ENCODE measurements around the gene IGFBPL1. TPM values are rescaled to one million over a fixed set of nuclear protein-coding genes. Genes with fewer than 3 reads are reported as not detected.
A peak's percentile ranks its signal among the peaks of the same experiment; 100 is the strongest.

Gene IGFBPL1
- total and polyA plus RNA-seq, 12 donors = not detected

GRCh38 chr9:38372762-38373619 is 51.3 kb downstream of the IGFBPL1 start:
- no peak for TF ChIP-seq CTCF (IDR thresholded peaks at IDR 0.05)
- Histone ChIP-seq H3K4me1 (no peaks in the 10 kb centered on the region), H3K9me3 (no peaks in the 10 kb centered on the region), H3K27ac (no peak overlapping the region), H3K4me3 (no peak overlapping the region), H3K36me3 (no peaks in the 10 kb centered on the region), H3K27me3 (peaks cover 0 to 5% (median 0%) of the 10 kb centered on the region in 7 donors)
- 75 to 83% methylated on average over 10 of the region's 10 CpGs for WGBS, 2 donors
- intact Hi-C loops (cut with DNase I) = loop anchor here in 1 of 10 donors (5.0 kb wide), 1 partner anchor 34 kb away; no protein-coding TSS in a partner anchor
- ATAC-seq (no peak), DNase-seq (no peak)

- Histone ChIP-seq H3K27me3 (peaks cover 0 to 5% (median 0%) of the 10 kb centered on the region in 7 donors), H3K4me3 (no peak overlapping the region), H3K36me3 (no peaks in the 10 kb centered on the region), H3K4me1 (no peaks in the 10 kb centered on the region), H3K27ac (no peak overlapping the region), H3K9me3 (no peaks in the 10 kb centered on the region)
- ATAC-seq (no peak), DNase-seq (no peak)
- 89 to 91% methylated on average over 2 of the region's 2 CpGs for WGBS, 2 donors
- intact Hi-C loops (cut with DNase I) = loop anchor here in 1 of 10 donors (5.0 kb wide), 1 partner anchor 36 kb away; no protein-coding TSS in a partner anchor
- peak in 3 of 9 donors; percentile 5 to 24 (median 7) for TF ChIP-seq CTCF (IDR thresholded peaks at IDR 0.05)
Measured at GRCh38 chr9:38371495-38371894, 52.8 kb downstream of the IGFBPL1 start.

GRCh38 chr9:38370176-38370575 is 54.1 kb downstream of the IGFBPL1 start:
- no peak overlapping the region for H3K4me3 ChIP-seq
- 47 to 70% methylated on average over 4 of the region's 4 CpGs for WGBS, 2 donors

More at GRCh38 chr9:38370176-38370575, 54.1 kb downstream of the IGFBPL1 start:
- intact Hi-C loops (cut with DNase I) = loop anchor here in 1 of 10 donors (5.0 kb wide), 1 partner anchor 37 kb away; no protein-coding TSS in a partner anchor
- DNase-seq = no peak
- H3K36me3 ChIP-seq = no peaks in the 10 kb centered on the region
- no peak for TF ChIP-seq CTCF (IDR thresholded peaks at IDR 0.05)
- H3K4me1 ChIP-seq = no peaks in the 10 kb centered on the region
- no peaks in the 10 kb centered on the region for H3K9me3 ChIP-seq
- ATAC-seq = no peak
- no peak overlapping the region for H3K27ac ChIP-seq
- peaks cover 0 to 5% (median 0%) of the 10 kb centered on the region in 7 donors for H3K27me3 ChIP-seq
